IPS-18a (cell line): ENCODE measurements around the gene TMEM231.
A peak's percentile ranks its signal among the peaks of the same experiment; 100 is the strongest.

Source experiments
- H3K27ac ChIP-seq: one replicate; pipeline ENCODE4 v1.5.1; 2013; ENCODE audit warnings: low read length
- H3K27me3 ChIP-seq: one replicate; pipeline ENCODE4 v1.6.1; 2013; ENCODE audit warnings: mild to moderate bottlenecking, low read length; ENCODE audit not compliant: control insufficient read depth, insufficient read depth
- H3K36me3 ChIP-seq: one replicate; pipeline ENCODE4 v1.6.1; 2013; ENCODE audit warnings: low read depth, low read length; ENCODE audit not compliant: control insufficient read depth
- H3K4me1 ChIP-seq: one replicate; pipeline ENCODE4 v1.6.1; 2013; ENCODE audit warnings: low read depth, low read length; ENCODE audit not compliant: control insufficient read depth
- H3K4me3 ChIP-seq: one replicate; pipeline ENCODE4 v1.5.1; 2013; ENCODE audit warnings: low read length
- H3K9ac ChIP-seq: one replicate; pipeline ENCODE4 v1.6.1; 2013; ENCODE audit warnings: mild to moderate bottlenecking, low read length, moderate library complexity
- H3K9me3 ChIP-seq: one replicate; pipeline ENCODE4 v1.6.1; 2013; ENCODE audit warnings: low read depth, low read length; ENCODE audit not compliant: control insufficient read depth

Gene TMEM231

GRCh38 chr16:75579281-75579834 lies 23.3 kb upstream of the TMEM231 start:
- Histone ChIP-seq H3K27ac (no peak overlapping the region), H3K9ac (no peak overlapping the region), H3K27me3 (no peaks in the 10 kb centered on the region), H3K4me1 (peaks cover 8% of the 10 kb centered on the region), H3K36me3 (peaks cover 34% of the 10 kb centered on the region), H3K4me3 (no peak overlapping the region), H3K9me3 (no peaks in the 10 kb centered on the region)

GRCh38 chr16:75578725-75579124 lies 22.7 kb upstream of the TMEM231 start:
- H3K27ac ChIP-seq, result no peak overlapping the region
- H3K9me3 ChIP-seq, result no peaks in the 10 kb centered on the region
- peaks cover 8% of the 10 kb centered on the region for H3K4me1 ChIP-seq
- H3K27me3 ChIP-seq, result no peaks in the 10 kb centered on the region
- H3K4me3 ChIP-seq, result no peak overlapping the region
- no peak overlapping the region for H3K9ac ChIP-seq
- peaks cover 38% of the 10 kb centered on the region for H3K36me3 ChIP-seq

- Histone ChIP-seq H3K4me1 (peaks cover 8% of the 10 kb centered on the region), H3K4me3 (no peak overlapping the region), H3K9ac (no peak overlapping the region), H3K27ac (no peak overlapping the region), H3K27me3 (no peaks in the 10 kb centered on the region), H3K36me3 (peaks cover 43% of the 10 kb centered on the region), H3K9me3 (no peaks in the 10 kb centered on the region)
These were observed 22.2 kb upstream of the TMEM231 start for GRCh38 chr16:75578212-75578611.

DNA sequence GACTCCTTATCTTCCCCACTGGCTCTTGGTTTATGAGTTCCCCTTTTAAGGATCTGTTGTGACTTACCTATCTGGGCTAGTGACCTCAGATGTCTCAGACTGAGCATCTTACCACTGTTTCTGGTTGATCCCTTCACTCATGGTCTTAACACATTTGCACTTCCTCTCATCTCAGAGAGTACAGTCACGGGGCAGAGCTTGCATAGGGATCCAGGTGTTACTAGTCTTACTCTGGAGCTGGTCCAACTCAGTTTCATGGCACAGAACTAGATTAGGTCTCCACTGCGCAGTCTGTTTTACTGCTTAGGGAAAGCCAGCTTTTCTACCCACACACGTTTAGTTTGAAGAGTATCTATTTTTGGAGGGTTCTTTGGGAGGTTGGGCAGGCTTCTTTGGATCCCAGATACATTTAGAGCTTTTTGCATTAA lies 20.3 kb upstream of the TMEM231 start:
- no peak overlapping the region for H3K4me3 ChIP-seq
- H3K27ac ChIP-seq, result no peak overlapping the region
- no peaks in the 10 kb centered on the region for H3K9me3 ChIP-seq
- H3K9ac ChIP-seq, result no peak overlapping the region
- H3K4me1 ChIP-seq, result peaks cover 8% of the 10 kb centered on the region
- H3K36me3 ChIP-seq, result peaks cover 56% of the 10 kb centered on the region
- H3K27me3 ChIP-seq, result no peaks in the 10 kb centered on the region

GRCh38 chr16:75575958-75576357 lies 19.9 kb upstream of the TMEM231 start:
- Histone ChIP-seq H3K9ac (no peak overlapping the region), H3K36me3 (peaks cover 60% of the 10 kb centered on the region), H3K27ac (no peak overlapping the region), H3K4me3 (no peak overlapping the region), H3K9me3 (no peaks in the 10 kb centered on the region), H3K27me3 (no peaks in the 10 kb centered on the region), H3K4me1 (peaks cover 8% of the 10 kb centered on the region)

DNA sequence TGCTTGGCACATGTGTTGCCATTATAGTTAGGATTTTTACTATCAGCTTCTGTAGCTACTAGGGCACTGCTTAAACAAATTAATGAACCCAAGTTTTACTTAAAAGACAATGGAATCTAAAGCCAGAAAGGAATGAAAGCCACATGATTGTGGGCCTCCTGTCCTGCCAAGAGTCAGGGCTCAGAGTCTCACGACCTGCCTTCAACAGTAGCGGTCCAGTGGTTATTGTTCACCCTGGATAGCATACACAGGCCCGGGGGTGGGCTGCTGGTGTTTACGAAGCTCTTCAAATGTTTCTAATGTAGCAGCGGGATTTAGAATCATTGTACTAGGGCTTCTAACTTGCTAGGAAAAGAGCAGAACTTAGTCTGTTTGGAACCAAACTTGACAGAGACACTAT lies 17.9 kb upstream of the TMEM231 start:
- H3K27ac ChIP-seq, result no peak overlapping the region
- H3K4me3 ChIP-seq, result no peak overlapping the region
- no peak overlapping the region for H3K9ac ChIP-seq
- no peaks in the 10 kb centered on the region for H3K27me3 ChIP-seq
- peaks cover 73% of the 10 kb centered on the region for H3K36me3 ChIP-seq
- no peaks in the 10 kb centered on the region for H3K9me3 ChIP-seq
- H3K4me1 ChIP-seq, result peaks cover 8% of the 10 kb centered on the region

- Histone ChIP-seq H3K9me3 (no peaks in the 10 kb centered on the region), H3K36me3 (peaks cover 76% of the 10 kb centered on the region), H3K9ac (no peak overlapping the region), H3K27me3 (no peaks in the 10 kb centered on the region), H3K4me1 (peaks cover 8% of the 10 kb centered on the region), H3K27ac (no peak overlapping the region), H3K4me3 (no peak overlapping the region)
These were observed 17.0 kb upstream of the TMEM231 start for GRCh38 chr16:75572864-75573542.

GRCh38 chr16:75570396-75571065 lies 14.5 kb upstream of the TMEM231 start:
- H3K27ac ChIP-seq, result no peak overlapping the region
- H3K4me1 ChIP-seq, result peaks cover 5% of the 10 kb centered on the region
- H3K4me3 ChIP-seq, result no peak overlapping the region
- H3K9ac ChIP-seq, result no peak overlapping the region
- H3K9me3 ChIP-seq, result no peaks in the 10 kb centered on the region
- H3K27me3 ChIP-seq, result no peaks in the 10 kb centered on the region
- H3K36me3 ChIP-seq, result peaks cover 57% of the 10 kb centered on the region

- H3K27ac ChIP-seq, result no peak overlapping the region
- H3K27me3 ChIP-seq, result no peaks in the 10 kb centered on the region
- H3K9me3 ChIP-seq, result no peaks in the 10 kb centered on the region
- H3K4me3 ChIP-seq, result no peak overlapping the region
- H3K4me1 ChIP-seq, result peaks cover 19% of the 10 kb centered on the region
- H3K9ac ChIP-seq, result no peak overlapping the region
- H3K36me3 ChIP-seq, result peaks cover 45% of the 10 kb centered on the region
These were observed 11.9 kb upstream of the TMEM231 start for GRCh38 chr16:75567911-75568310.

DNA sequence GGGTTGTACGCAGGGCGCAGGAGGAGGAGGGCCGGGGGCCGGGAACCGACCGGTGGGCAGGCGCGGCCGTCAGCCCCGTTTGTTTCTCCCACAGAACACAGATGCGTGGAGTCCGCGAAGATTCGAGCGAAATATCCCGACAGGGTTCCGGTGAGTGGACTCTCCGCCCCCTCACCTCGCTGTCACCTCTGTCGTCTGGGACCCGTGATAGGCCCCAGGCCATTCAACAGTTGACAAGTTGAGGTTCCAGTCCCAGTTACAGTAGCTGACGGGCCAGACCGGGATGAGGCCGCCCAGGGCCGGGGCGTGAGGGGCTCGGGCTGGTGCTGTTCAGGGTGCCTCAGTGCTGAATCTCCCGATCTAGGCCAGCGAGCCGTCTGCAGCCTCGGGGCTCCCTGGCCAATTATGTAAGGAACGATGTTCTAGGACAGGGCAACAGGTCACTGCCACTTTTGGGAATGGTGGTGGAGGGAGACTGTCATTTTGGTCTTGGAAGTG lies 10.8 kb upstream of the TMEM231 start:
- Histone ChIP-seq H3K9me3 (no peaks in the 10 kb centered on the region), H3K27ac (no peak overlapping the region), H3K36me3 (peaks cover 36% of the 10 kb centered on the region), H3K4me1 (peaks cover 19% of the 10 kb centered on the region), H3K4me3 (peak overlapping the region; percentile 78), H3K9ac (peak overlapping the region; percentile 68), H3K27me3 (no peaks in the 10 kb centered on the region)

- H3K36me3 ChIP-seq, result peaks cover 33% of the 10 kb centered on the region
- peak within 1 kb of the TSS; percentile 68 for H3K9ac ChIP-seq
- H3K4me1 ChIP-seq, result peaks cover 19% of the 10 kb centered on the region
- no peak within 1 kb of the TSS for H3K27ac ChIP-seq
- no peaks in the 10 kb centered on the region for H3K27me3 ChIP-seq
- no peaks in the 10 kb centered on the region for H3K9me3 ChIP-seq
- H3K4me3 ChIP-seq, result peak within 1 kb of the TSS; percentile 78
These were observed 10.1 kb upstream of the TMEM231 start, which contains the start of gene GABARAPL2 for GRCh38 chr16:75566040-75566757. Gene GABARAPL2 (plus strand): TSS chr16:75566379. CDS start chr16:75566487, 108 bp downstream.
